GM23338 (cell line): Measurements from ENCODE around the gene STARD13. TPM values are rescaled to one million over a fixed set of nuclear protein-coding genes. Genes with fewer than 3 reads are reported as not detected.

ENCODE experiments used
- ATAC-seq: fragments of 200-7000 bp; cut with Tn5 transposase; 3 replicates; pipeline ENCODE4 v1.9.1; 2020
- DNase-seq: peaks from one replicate; pipeline ENCODE4 v3.0.0-alpha.2; 2015; ENCODE audit warnings: low spot score
- H2AFZ ChIP-seq: fragments of 200-600 bp; sonication (generic); 2 replicates; pipeline ENCODE4 v1.8.0; 2016; ENCODE audit warnings: antibody characterized with exemption, mild to moderate bottlenecking, moderate library complexity
- H3F3A ChIP-seq: fragments of 200-600 bp; sonication (generic); replicated peaks from 2 replicates; pipeline ENCODE4 v1.8.0; 2017; ENCODE audit warnings: antibody characterized with exemption, mixed run types, low read depth
- H3K27ac ChIP-seq: fragments of 200-600 bp; sonication (generic); 2 replicates; pipeline ENCODE4 v1.6.1; 2016; ENCODE audit warnings: low read depth
- H3K27me3 ChIP-seq: fragments of 200-600 bp; sonication (generic); 2 replicates; pipeline ENCODE4 v1.8.0; 2016; ENCODE audit warnings: mild to moderate bottlenecking, mixed run types, moderate library complexity; ENCODE audit not compliant: insufficient read depth
- H3K36me3 ChIP-seq: fragments of 200-600 bp; sonication (generic); 2 replicates; pipeline ENCODE4 v1.8.0; 2016; ENCODE audit warnings: mild to moderate bottlenecking; ENCODE audit not compliant: insufficient read depth
- H3K4me1 ChIP-seq: fragments of 200-600 bp; sonication (generic); 2 replicates; pipeline ENCODE4 v1.8.0; 2016; ENCODE audit warnings: mild to moderate bottlenecking, moderate library complexity; ENCODE audit not compliant: insufficient read depth
- H3K4me2 ChIP-seq: fragments of 200-600 bp; sonication (generic); 2 replicates; pipeline ENCODE4 v1.7.1; 2017; ENCODE audit warnings: mixed run types
- H3K4me3 ChIP-seq: fragments of 200-600 bp; sonication (generic); 2 replicates; pipeline ENCODE4 v1.6.1; 2016; ENCODE audit warnings: mixed run types
- H3K79me2 ChIP-seq: fragments of 200-600 bp; sonication (generic); replicated peaks from 2 replicates; pipeline ENCODE4 v1.8.0; 2017; ENCODE audit warnings: mild to moderate bottlenecking; ENCODE audit not compliant: insufficient read depth
- H3K9me2 ChIP-seq: fragments of 200-600 bp; sonication (generic); 2 replicates; pipeline ENCODE4 v1.8.0; 2017; ENCODE audit not compliant: insufficient read depth
- H4K20me1 ChIP-seq: fragments of 200-600 bp; sonication (generic); replicated peaks from 2 replicates; pipeline ENCODE4 v1.8.0; 2017; ENCODE audit warnings: mild to moderate bottlenecking; ENCODE audit not compliant: insufficient read depth
- H3K27ac Mint-ChIP-seq: 2 replicates; pipeline ENCODE4 v1.8.0; 2020; ENCODE audit warnings: inconsistent platforms, mild to moderate bottlenecking, moderate library complexity, mixed read lengths
- H3K27me3 Mint-ChIP-seq: 3 replicates; pipeline ENCODE4 v1.8.0; 2022; ENCODE audit warnings: low read depth, mild to moderate bottlenecking, moderate library complexity, mixed read lengths, inconsistent platforms; ENCODE audit not compliant: insufficient read depth, poor library complexity
- H3K36me3 Mint-ChIP-seq: 3 replicates; pipeline ENCODE4 v1.8.0; 2021; ENCODE audit warnings: low read depth, mild to moderate bottlenecking, inconsistent platforms, moderate library complexity, mixed read lengths
- H3K4me1 Mint-ChIP-seq: 3 replicates; pipeline ENCODE4 v1.8.0; 2020; ENCODE audit warnings: mild to moderate bottlenecking, inconsistent platforms, mixed read lengths
- H3K4me3 Mint-ChIP-seq: 3 replicates; pipeline ENCODE4 v1.8.0; 2021; ENCODE audit warnings: moderate library complexity, mild to moderate bottlenecking, inconsistent platforms, mixed read lengths
- H3K9me3 Mint-ChIP-seq: 3 replicates; pipeline ENCODE4 v1.8.0; 2020; ENCODE audit warnings: moderate library complexity, mild to moderate bottlenecking, inconsistent platforms, mixed read lengths
- CREB1 ChIP-seq: fragments of 250-450 bp; sonication (Bioruptor Pico); IDR thresholded peaks from 2 replicates; pipeline ENCODE4 v1.5.0; 2020; ENCODE audit warnings: low read depth, mild to moderate bottlenecking, moderate library complexity
- CTCF ChIP-seq, 2 experiments: fragments of 200-600 bp in 1 of 2; sonication (generic) in 1 of 2; conservative IDR thresholded peaks; 2 replicates each; pipeline versions ENCODE4 v1.5.1 to v1.6.1; 2016 to 2017; ENCODE audit warnings: antibody characterized with exemption in 2 of 2, low read depth in 2 of 2, mild to moderate bottlenecking in 2 of 2, moderate library complexity in 1 of 2
- ETS1 ChIP-seq: IDR thresholded peaks from 2 replicates; pipeline ENCODE4 v1.6.1; 2016; ENCODE audit warnings: antibody characterized with exemption
- EZH2 ChIP-seq: fragments of 200-600 bp; sonication (generic); IDR thresholded peaks from one replicate; pipeline ENCODE4 v1.8.0; 2017; ENCODE audit warnings: antibody characterized with exemption, mild to moderate bottlenecking, low read depth; ENCODE audit not compliant: unreplicated experiment
- EZH2phosphoT487 ChIP-seq: fragments of 200-600 bp; sonication (generic); IDR thresholded peaks from one replicate; pipeline ENCODE4 v1.8.1; 2018; ENCODE audit warnings: antibody characterized with exemption; ENCODE audit not compliant: unreplicated experiment
- JUNB ChIP-seq: IDR thresholded peaks from one replicate; pipeline ENCODE4 v1.6.1; 2016; ENCODE audit warnings: antibody characterized with exemption; ENCODE audit not compliant: unreplicated experiment
- POLR2AphosphoS5 ChIP-seq: IDR thresholded peaks from 2 replicates; pipeline ENCODE4 v1.6.1; 2016; ENCODE audit warnings: antibody characterized with exemption, low read depth
- ZNF114 ChIP-seq: fragments of 250-450 bp; sonication (Bioruptor Pico); IDR thresholded peaks from 2 replicates; pipeline ENCODE4 v1.5.0; 2020; ENCODE audit warnings: mild to moderate bottlenecking, moderate library complexity
- ZNF331 ChIP-seq: fragments of 250-450 bp; sonication (Bioruptor Pico); IDR thresholded peaks from 2 replicates; pipeline ENCODE4 v1.5.0; 2020; ENCODE audit warnings: low read depth, mild to moderate bottlenecking, moderate library complexity
- ZNF462 ChIP-seq: fragments of 250-450 bp; sonication (Bioruptor Pico); IDR thresholded peaks from 2 replicates; pipeline ENCODE4 v1.5.0; 2020; ENCODE audit warnings: mild to moderate bottlenecking, moderate library complexity
- polyA plus RNA-seq: library from polyadenylated mRNA; unstranded; fragments of >200 nt; fragmentation: Nextera tagmentation; extraction: Ambion mirVana; gene quantifications from 2 replicates; pipeline ENCODE4 v1.2.1, GENCODE V29; 2016
- total RNA-seq: library from RNA; depleted of rRNA; stranded (reverse); fragments of >200 nt; shearing (Covaris generic); gene quantifications from 2 replicates; pipeline ENCODE4 v1.2.3, GENCODE V29; 2014
- TF ChIP-seq, protein P1 (sequence below): IDR thresholded peaks from one replicate; pipeline ENCODE4 v1.6.1; 2018; ENCODE audit warnings: antibody characterized with exemption; ENCODE audit not compliant: unreplicated experiment

Gene STARD13
- total and polyA plus RNA-seq, 2 experiments from 2014 or later: 3.2 to 5.2 TPM

- Histone ChIP-seq H3F3A (no peaks in the 10 kb centered on the region), H3K27me3 (no peaks in the 10 kb centered on the region), H2AFZ (no peak overlapping the region), H3K79me2 (no peaks in the 10 kb centered on the region), H3K36me3 (no peaks in the 10 kb centered on the region), H3K4me1 (peaks cover 8% of the 10 kb centered on the region), H3K27ac (no peak overlapping the region), H3K4me2 (no peak overlapping the region), H3K4me3 (no peak overlapping the region), H4K20me1 (no peaks in the 10 kb centered on the region), H3K9me2 (0 out of 2 replicates have a peak, but pooled peaks cover 8% of the 10 kb centered on the region)
- ATAC-seq: no peak
- peaks cover 2% of the 10 kb centered on the region for H3K27me3 Mint-ChIP-seq
- no peak overlapping the region for H3K27ac Mint-ChIP-seq
- TF ChIP-seq, protein P1, sequence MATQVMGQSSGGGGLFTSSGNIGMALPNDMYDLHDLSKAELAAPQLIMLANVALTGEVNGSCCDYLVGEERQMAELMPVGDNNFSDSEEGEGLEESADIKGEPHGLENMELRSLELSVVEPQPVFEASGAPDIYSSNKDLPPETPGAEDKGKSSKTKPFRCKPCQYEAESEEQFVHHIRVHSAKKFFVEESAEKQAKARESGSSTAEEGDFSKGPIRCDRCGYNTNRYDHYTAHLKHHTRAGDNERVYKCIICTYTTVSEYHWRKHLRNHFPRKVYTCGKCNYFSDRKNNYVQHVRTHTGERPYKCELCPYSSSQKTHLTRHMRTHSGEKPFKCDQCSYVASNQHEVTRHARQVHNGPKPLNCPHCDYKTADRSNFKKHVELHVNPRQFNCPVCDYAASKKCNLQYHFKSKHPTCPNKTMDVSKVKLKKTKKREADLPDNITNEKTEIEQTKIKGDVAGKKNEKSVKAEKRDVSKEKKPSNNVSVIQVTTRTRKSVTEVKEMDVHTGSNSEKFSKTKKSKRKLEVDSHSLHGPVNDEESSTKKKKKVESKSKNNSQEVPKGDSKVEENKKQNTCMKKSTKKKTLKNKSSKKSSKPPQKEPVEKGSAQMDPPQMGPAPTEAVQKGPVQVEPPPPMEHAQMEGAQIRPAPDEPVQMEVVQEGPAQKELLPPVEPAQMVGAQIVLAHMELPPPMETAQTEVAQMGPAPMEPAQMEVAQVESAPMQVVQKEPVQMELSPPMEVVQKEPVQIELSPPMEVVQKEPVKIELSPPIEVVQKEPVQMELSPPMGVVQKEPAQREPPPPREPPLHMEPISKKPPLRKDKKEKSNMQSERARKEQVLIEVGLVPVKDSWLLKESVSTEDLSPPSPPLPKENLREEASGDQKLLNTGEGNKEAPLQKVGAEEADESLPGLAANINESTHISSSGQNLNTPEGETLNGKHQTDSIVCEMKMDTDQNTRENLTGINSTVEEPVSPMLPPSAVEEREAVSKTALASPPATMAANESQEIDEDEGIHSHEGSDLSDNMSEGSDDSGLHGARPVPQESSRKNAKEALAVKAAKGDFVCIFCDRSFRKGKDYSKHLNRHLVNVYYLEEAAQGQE: no peak
- TF ChIP-seq EZH2 (no peak), ZNF114 (CRISPR knock-in tag) (no peak), POLR2AphosphoS5 (no peak), ZNF331 (CRISPR knock-in tag) (no peak), ZNF462 (no peak), EZH2phosphoT487 (no peak), CTCF (conservative IDR thresholded peaks at IDR 0.05; ENCODE audit: low read depth in 2 of 2) (no peak), CREB1 (CRISPR knock-in tag) (no peak), JUNB (no peak), ETS1 (no peak)
- peaks cover 21% of the 10 kb centered on the region for H3K4me1 Mint-ChIP-seq
- no peak overlapping the region for H3K4me3 Mint-ChIP-seq
- no peak for DNase-seq
- H3K9me3 Mint-ChIP-seq: no peaks in the 10 kb centered on the region
- no peaks in the 10 kb centered on the region for H3K36me3 Mint-ChIP-seq
Observed at GRCh38 chr13:33279414-33280278, 5.9 kb downstream of the STARD13 start.
